ENCODE measurements around the gene DIAPH3. TPM values are rescaled to one million over a fixed set of nuclear protein-coding genes. Genes with fewer than 3 reads are reported as not detected.

The DIAPH3 gene
- total RNA-seq, 4 donors from 2014 or later, result 0.20 to 0.30 TPM; not detected in 2

DNA sequence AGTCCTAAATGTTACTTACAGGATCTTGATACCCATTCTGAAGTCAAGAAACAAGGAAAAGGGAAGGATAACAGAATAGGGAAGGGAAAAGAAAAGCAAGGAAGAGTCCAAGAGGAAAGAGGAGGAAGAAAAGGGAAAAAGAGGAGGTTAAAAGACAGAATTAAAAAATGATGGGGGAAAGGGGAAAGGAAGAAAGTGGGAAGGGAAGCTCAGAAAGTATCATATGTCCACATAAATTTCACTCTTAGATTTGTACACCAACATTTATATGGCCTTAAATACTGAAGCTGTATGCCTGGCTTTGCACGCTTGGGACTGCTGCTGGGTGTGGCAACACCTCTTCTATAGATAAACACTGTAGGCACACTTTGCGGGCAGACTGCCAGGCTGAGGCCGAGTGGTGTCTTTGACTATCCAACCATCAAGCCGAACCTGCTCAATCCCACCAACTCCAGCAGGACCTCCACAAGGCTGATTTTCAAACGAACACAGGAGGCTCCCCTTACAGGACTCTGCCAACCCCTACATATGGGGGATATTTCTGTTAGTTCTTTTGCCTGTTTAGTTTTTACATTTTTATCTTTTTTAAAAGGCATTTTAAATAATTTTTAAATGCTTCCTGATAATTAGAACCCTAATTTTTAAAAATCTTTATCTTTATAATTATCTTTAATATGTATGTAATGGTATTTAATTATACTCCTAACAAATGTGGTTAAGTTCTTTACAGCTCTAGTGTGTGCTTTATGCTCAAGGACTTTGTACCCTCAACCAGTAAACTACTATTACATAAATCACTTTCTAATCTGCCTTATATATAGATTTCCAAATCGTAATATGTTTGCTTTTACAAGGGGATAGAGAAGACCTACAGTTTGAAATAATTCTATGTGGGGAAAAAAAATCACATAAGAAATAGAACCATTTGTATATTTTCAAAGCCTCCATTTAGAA is 154.2 kb downstream of the DIAPH3 start:
- H3K27me3 ChIP-seq, result no peaks in the 10 kb centered on the region
- H3K27ac ChIP-seq, result no peak overlapping the region
- no peak for TF ChIP-seq EP300 (IDR thresholded peaks at IDR 0.05)
- TF ChIP-seq POLR2A (IDR thresholded peaks at IDR 0.05), result no peak
- TF ChIP-seq, protein P1, sequence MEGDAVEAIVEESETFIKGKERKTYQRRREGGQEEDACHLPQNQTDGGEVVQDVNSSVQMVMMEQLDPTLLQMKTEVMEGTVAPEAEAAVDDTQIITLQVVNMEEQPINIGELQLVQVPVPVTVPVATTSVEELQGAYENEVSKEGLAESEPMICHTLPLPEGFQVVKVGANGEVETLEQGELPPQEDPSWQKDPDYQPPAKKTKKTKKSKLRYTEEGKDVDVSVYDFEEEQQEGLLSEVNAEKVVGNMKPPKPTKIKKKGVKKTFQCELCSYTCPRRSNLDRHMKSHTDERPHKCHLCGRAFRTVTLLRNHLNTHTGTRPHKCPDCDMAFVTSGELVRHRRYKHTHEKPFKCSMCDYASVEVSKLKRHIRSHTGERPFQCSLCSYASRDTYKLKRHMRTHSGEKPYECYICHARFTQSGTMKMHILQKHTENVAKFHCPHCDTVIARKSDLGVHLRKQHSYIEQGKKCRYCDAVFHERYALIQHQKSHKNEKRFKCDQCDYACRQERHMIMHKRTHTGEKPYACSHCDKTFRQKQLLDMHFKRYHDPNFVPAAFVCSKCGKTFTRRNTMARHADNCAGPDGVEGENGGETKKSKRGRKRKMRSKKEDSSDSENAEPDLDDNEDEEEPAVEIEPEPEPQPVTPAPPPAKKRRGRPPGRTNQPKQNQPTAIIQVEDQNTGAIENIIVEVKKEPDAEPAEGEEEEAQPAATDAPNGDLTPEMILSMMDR (IDR thresholded peaks at IDR 0.05), result no peak
- 81 to 92% methylated on average over 6 of the region's 6 CpGs for WGBS, 2 donors
- H3K4me3 ChIP-seq, result no peak overlapping the region
- H3K4me1 ChIP-seq, result no peaks in the 10 kb centered on the region
- H3K36me3 ChIP-seq, result no peaks in the 10 kb centered on the region
- no peaks in the 10 kb centered on the region for H3K9me3 ChIP-seq
- no peak for DNase-seq (ENCODE audit: low spot score in 2 of 2)

DNA sequence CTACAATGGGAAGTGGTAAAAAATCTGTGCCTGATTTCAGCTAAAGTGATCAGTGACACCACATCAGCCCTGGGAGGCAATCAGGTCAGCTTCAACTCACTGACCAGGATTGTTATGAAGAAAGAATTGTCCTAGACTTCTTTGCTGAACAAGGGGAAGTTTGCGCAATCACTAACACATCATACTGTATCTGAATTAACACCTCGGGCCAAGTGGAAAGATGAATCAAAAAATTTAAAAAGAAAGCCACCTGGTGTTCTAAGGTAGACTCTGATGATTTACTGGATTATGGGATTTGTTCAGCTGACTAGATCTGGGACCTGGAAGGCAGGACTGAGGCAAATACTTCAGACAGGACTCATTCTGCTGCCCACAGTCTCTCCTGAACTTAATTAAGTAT is 161.8 kb downstream of the DIAPH3 start:
- Histone ChIP-seq H3K27me3 (no peaks in the 10 kb centered on the region), H3K9me3 (no peaks in the 10 kb centered on the region), H3K27ac (no peak overlapping the region), H3K4me3 (no peak overlapping the region), H3K4me1 (no peaks in the 10 kb centered on the region), H3K36me3 (no peaks in the 10 kb centered on the region)
- 90 to 91% methylated on average over 2 of the region's 2 CpGs for WGBS, 2 donors
- no peak for DNase-seq (ENCODE audit: low spot score in 2 of 2)
- TF ChIP-seq POLR2A (IDR thresholded peaks at IDR 0.05), result no peak
- TF ChIP-seq, protein P1 (IDR thresholded peaks at IDR 0.05), result no peak
- no peak for TF ChIP-seq EP300 (IDR thresholded peaks at IDR 0.05)

DNA sequence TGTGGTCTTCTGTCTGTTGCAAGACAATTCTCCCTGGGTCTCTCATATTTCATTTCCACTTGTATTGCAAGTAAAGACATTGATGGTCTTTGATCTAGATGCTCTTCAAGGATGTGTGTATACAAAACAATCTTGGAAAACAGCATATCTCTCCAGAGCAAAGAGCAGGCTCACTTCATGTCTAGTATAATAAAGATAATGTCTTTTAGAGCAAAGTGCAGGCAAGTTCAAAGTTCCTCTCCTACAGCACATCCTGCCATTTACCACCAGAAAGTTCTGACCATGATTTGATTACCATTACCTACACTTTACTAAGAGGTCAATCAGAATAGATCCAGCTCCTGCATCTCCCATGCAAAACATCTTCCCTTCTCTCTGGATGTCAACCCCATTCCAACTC is 162.8 kb downstream of the DIAPH3 start:
- H3K36me3 ChIP-seq, result no peaks in the 10 kb centered on the region
- TF ChIP-seq POLR2A (IDR thresholded peaks at IDR 0.05) (no peak), EP300 (IDR thresholded peaks at IDR 0.05) (no peak)
- TF ChIP-seq, protein P1 (IDR thresholded peaks at IDR 0.05), result no peak
- DNase-seq (ENCODE audit: low spot score in 2 of 2), result no peak
- no peak overlapping the region for H3K4me3 ChIP-seq
- no peaks in the 10 kb centered on the region for H3K27me3 ChIP-seq
- no peaks in the 10 kb centered on the region for H3K9me3 ChIP-seq
- no peak overlapping the region for H3K27ac ChIP-seq
- no peaks in the 10 kb centered on the region for H3K4me1 ChIP-seq

DNA sequence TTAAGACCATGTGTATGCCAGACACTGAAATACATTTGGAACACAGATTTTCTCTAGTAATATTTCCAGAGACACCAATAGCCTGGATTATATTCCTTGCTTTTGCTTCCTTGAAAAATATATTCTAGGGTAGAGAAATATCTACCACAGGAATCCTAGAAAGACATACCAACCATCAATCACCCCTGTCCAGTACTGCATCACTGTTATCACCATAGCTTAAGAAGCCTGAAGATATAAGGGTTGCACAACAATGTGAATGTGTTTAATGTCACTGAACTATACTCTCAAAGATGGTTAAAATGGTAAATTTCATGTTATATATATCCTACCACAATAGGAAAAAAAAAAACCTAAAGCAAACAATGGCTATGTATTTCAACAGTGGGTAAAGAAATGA is 163.6 kb downstream of the DIAPH3 start:
- H3K36me3 ChIP-seq, result no peaks in the 10 kb centered on the region
- no peaks in the 10 kb centered on the region for H3K27me3 ChIP-seq
- H3K4me1 ChIP-seq, result no peaks in the 10 kb centered on the region
- no peak for DNase-seq (ENCODE audit: low spot score in 2 of 2)
- H3K4me3 ChIP-seq, result no peak overlapping the region
- TF ChIP-seq EP300 (IDR thresholded peaks at IDR 0.05) (no peak), POLR2A (IDR thresholded peaks at IDR 0.05) (no peak)
- TF ChIP-seq, protein P1 (IDR thresholded peaks at IDR 0.05), result no peak
- no peaks in the 10 kb centered on the region for H3K9me3 ChIP-seq
- no peak overlapping the region for H3K27ac ChIP-seq

DNA sequence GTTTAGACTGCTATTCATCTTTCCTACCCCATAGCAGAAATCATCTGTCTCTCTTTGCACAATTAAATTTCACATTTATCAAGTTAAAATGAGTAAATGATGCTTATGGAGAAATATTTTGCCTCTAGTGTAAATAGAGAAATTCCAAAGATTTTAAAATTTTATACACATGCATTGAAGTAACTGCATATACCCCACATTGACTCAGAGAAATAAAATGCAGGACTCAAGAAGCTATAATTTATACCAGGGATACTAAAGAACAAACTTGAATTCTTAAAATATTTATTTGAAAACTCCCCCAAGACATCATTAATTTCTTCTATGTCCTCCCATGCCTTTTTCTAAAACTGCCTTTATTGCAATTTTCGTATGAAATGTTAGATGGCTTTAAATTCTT is 165.8 kb downstream of the DIAPH3 start:
- no peak overlapping the region for H3K4me3 ChIP-seq
- H3K27ac ChIP-seq, result no peak overlapping the region
- no peak for TF ChIP-seq POLR2A (IDR thresholded peaks at IDR 0.05)
- TF ChIP-seq, protein P1 (IDR thresholded peaks at IDR 0.05), result no peak
- no peak for TF ChIP-seq EP300 (IDR thresholded peaks at IDR 0.05)
- H3K27me3 ChIP-seq, result no peaks in the 10 kb centered on the region
- H3K9me3 ChIP-seq, result no peaks in the 10 kb centered on the region
- H3K4me1 ChIP-seq, result no peaks in the 10 kb centered on the region
- H3K36me3 ChIP-seq, result no peaks in the 10 kb centered on the region
- WGBS, 2 donors, result 87 to 93% methylated on average over 1 of the region's 1 CpG
- no peak for DNase-seq (ENCODE audit: low spot score in 2 of 2)
